HL-60 (cell line): Measurements from ENCODE around the gene CSRNP3.

Experiments used
- DNase-seq, 2 experiments: peaks; one replicate each; pipeline ENCODE4 v3.0.0-alpha.2; 2010 to 2020; ENCODE audit warnings: low read depth in 1 of 2, low spot score in 1 of 2
- H3K27ac ChIP-seq: fragments of 250-450 bp; sonication (Bioruptor Pico); replicated peaks from 2 replicates; pipeline ENCODE4 v1.5.1; 2020; ENCODE audit warnings: mild to moderate bottlenecking, moderate library complexity
- H3K27me3 ChIP-seq: fragments of 250-450 bp; sonication (Bioruptor Pico); 2 replicates; pipeline ENCODE4 v1.5.1; 2021; ENCODE audit warnings: mild to moderate bottlenecking, moderate library complexity; ENCODE audit not compliant: insufficient read depth, poor library complexity, severe bottlenecking
- H3K4me3 ChIP-seq: replicated peaks from 2 replicates; pipeline ENCODE4 v1.5.1; 2011; ENCODE audit warnings: mild to moderate bottlenecking, control low read depth, low read length; ENCODE audit not compliant: insufficient read depth
- GABPA ChIP-seq: IDR thresholded peaks from 2 replicates; pipeline ENCODE4 v1.6.1; 2012; ENCODE audit warnings: low read depth
- POLR2AphosphoS5 ChIP-seq: IDR thresholded peaks from 2 replicates; pipeline ENCODE4 v1.6.1; 2012; ENCODE audit warnings: low read depth
- SPI1 ChIP-seq: IDR thresholded peaks from 2 replicates; pipeline ENCODE4 v1.6.1; 2012; ENCODE audit warnings: low read depth, mild to moderate bottlenecking, borderline replicate concordance
- TF ChIP-seq, protein P1 (sequence below): IDR thresholded peaks from 2 replicates; pipeline ENCODE4 v1.6.1; 2012; ENCODE audit warnings: low read depth; ENCODE audit not compliant: insufficient replicate concordance
- TF ChIP-seq, protein P2 (sequence below): IDR thresholded peaks from one replicate; pipeline ENCODE4 v1.5.1; 2011; ENCODE audit warnings: low read length, control low read depth, inconsistent platforms; ENCODE audit not compliant: insufficient read depth

CSRNP3 gene

DNA sequence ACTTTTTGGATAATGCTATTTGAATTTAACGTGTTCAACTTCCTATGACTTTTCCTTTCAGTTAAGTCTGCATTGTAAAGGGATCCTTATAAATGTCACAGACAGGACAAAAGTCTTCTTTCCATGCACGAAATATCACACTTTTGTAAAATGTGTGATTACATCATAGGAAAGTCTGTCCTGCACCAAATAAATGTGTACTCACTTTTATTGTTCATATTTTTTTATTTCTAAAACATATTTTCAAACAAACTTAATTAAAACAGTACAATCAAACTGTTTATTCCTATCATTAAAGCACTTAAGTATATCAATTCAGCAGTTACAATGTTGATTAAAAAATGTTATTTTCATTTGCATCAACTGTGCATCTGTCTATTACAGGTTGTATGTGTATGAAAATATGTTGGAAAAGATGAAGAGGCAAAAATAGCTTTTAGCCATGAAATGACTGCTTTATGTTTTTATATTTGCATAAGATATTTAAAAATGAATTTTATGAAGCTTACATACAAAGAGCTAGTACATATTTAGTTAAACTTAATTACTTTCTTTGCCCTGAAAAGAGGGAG is 105.6 kb downstream of the CSRNP3 start:
- H3K27me3 ChIP-seq, result peaks cover 3% of the 10 kb centered on the region
- TF ChIP-seq, protein P1, sequence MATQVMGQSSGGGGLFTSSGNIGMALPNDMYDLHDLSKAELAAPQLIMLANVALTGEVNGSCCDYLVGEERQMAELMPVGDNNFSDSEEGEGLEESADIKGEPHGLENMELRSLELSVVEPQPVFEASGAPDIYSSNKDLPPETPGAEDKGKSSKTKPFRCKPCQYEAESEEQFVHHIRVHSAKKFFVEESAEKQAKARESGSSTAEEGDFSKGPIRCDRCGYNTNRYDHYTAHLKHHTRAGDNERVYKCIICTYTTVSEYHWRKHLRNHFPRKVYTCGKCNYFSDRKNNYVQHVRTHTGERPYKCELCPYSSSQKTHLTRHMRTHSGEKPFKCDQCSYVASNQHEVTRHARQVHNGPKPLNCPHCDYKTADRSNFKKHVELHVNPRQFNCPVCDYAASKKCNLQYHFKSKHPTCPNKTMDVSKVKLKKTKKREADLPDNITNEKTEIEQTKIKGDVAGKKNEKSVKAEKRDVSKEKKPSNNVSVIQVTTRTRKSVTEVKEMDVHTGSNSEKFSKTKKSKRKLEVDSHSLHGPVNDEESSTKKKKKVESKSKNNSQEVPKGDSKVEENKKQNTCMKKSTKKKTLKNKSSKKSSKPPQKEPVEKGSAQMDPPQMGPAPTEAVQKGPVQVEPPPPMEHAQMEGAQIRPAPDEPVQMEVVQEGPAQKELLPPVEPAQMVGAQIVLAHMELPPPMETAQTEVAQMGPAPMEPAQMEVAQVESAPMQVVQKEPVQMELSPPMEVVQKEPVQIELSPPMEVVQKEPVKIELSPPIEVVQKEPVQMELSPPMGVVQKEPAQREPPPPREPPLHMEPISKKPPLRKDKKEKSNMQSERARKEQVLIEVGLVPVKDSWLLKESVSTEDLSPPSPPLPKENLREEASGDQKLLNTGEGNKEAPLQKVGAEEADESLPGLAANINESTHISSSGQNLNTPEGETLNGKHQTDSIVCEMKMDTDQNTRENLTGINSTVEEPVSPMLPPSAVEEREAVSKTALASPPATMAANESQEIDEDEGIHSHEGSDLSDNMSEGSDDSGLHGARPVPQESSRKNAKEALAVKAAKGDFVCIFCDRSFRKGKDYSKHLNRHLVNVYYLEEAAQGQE, result no peak
- TF ChIP-seq, protein P2, sequence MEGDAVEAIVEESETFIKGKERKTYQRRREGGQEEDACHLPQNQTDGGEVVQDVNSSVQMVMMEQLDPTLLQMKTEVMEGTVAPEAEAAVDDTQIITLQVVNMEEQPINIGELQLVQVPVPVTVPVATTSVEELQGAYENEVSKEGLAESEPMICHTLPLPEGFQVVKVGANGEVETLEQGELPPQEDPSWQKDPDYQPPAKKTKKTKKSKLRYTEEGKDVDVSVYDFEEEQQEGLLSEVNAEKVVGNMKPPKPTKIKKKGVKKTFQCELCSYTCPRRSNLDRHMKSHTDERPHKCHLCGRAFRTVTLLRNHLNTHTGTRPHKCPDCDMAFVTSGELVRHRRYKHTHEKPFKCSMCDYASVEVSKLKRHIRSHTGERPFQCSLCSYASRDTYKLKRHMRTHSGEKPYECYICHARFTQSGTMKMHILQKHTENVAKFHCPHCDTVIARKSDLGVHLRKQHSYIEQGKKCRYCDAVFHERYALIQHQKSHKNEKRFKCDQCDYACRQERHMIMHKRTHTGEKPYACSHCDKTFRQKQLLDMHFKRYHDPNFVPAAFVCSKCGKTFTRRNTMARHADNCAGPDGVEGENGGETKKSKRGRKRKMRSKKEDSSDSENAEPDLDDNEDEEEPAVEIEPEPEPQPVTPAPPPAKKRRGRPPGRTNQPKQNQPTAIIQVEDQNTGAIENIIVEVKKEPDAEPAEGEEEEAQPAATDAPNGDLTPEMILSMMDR, result no peak
- TF ChIP-seq POLR2AphosphoS5 (no peak), GABPA (no peak), SPI1 (no peak)
- H3K27ac ChIP-seq, result no peak overlapping the region
- no peak overlapping the region for H3K4me3 ChIP-seq
- no peak for DNase-seq

DNA sequence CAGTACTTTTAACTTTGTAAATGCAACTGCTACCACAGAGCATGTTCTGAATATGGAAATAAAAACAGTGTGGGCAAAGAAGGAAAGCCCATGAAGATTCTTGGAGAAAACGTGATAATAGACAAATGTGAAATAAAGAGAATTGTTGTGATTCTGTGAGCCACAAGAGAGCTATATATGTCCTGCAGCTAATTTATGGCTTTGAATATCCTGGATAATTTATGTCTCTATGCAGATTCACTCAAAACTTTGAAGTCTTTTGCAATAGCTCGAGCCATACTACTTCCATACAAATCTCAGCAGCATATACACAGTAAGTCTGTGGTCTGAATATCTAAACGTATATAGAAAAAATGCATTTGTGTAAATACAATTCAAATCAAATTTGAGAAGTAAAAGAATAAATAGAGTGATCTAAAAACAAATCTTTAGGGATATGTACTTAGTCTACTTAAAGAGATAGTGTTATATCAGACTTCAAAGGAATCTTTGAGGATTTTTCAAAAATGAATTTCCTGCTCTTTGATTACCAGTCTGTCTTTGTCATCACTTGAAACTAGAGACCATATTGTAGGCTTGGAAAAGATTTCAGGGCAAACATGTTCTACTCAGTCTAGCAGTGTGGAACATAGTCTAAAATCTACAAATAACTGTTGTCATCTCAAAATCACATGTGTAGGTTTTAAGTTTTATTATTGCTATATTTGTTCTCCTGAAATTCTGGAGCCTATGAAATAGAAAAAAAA is 107.1 kb downstream of the CSRNP3 start:
- H3K27ac ChIP-seq, result no peak overlapping the region
- peaks cover 3% of the 10 kb centered on the region for H3K27me3 ChIP-seq
- no peak overlapping the region for H3K4me3 ChIP-seq
- TF ChIP-seq GABPA, result no peak
- TF ChIP-seq, protein P1, result no peak
- TF ChIP-seq, protein P2, result no peak
- no peak for TF ChIP-seq POLR2AphosphoS5
- TF ChIP-seq SPI1, result no peak
- DNase-seq, result no peak

DNA sequence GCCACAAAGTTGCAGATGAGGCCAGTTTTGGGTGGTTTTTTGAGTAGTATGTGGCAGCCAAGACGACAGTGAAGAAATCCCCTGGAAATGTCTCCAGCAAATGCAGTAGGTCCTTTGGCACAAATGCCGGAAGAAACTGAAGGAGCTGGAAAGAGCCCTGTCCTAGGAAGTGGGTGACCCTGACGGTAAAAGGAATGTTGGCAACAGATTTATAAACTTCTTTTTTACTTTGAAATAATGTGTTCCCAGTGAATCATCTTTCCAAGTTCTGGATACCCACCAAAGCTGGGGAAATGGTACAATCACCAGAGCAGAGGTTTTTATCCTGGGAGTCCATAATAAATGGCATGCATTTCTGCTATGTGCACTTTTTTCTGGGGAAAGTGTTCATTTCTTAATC is 112.9 kb downstream of the CSRNP3 start:
- H3K27ac ChIP-seq, result no peak overlapping the region
- H3K27me3 ChIP-seq, result peaks cover 2% of the 10 kb centered on the region
- no peak overlapping the region for H3K4me3 ChIP-seq
- DNase-seq, result no peak
- TF ChIP-seq POLR2AphosphoS5 (no peak), SPI1 (no peak), GABPA (no peak)
- TF ChIP-seq, protein P1, result no peak
- TF ChIP-seq, protein P2, result no peak
